HEK293 (cell line): ENCODE data around the gene CCDC7.
"Not testable (repeated sequence)": the region's sequence is repeated elsewhere in the genome, so short reads cannot be mapped to it uniquely, and the experiment has no call there.

Experiments
- CTCF ChIA-PET: fragments of 350-600 bp; formaldehyde crosslinking; extraction: SDS; loops from one replicate; lab custom pipeline; 2021; ENCODE audit warnings: antibody characterized with exemption; lab: Yijun Ruan, JAX
- POLR2A ChIA-PET: fragments of 300-600 bp; formaldehyde crosslinking; extraction: SDS; loops from one replicate; lab custom pipeline; 2020; ENCODE audit warnings: antibody characterized with exemption, inconsistent platforms; lab: Yijun Ruan, JAX
- H3K27ac ChIP-seq: fragments of 200-500 bp; sonication (Bioruptor generic); 2 replicates; pipeline ENCODE4 v1.5.1; 2014; ENCODE audit warnings: low read depth, low read length, control low read depth, inconsistent platforms; ENCODE audit errors: extremely low read depth
- H3K36me3 ChIP-seq, 2 experiments: fragments of 200-500 bp in 1 of 2; sonication (Bioruptor generic) in 1 of 2; 1 replicate in 1 of 2; 2 replicates in 1 of 2; pipeline ENCODE4 v1.5.1; 2014 to 2017; ENCODE audit warnings: inconsistent platforms in 2 of 2, low read length in 2 of 2; ENCODE audit not compliant: control insufficient read depth in 2 of 2, insufficient read depth in 1 of 2
- H3K4me1 ChIP-seq: fragments of 200-500 bp; sonication (Bioruptor generic); 2 replicates; pipeline ENCODE4 v1.5.1; 2014; ENCODE audit warnings: mild to moderate bottlenecking, low read length, inconsistent platforms; ENCODE audit not compliant: control insufficient read depth, insufficient read depth
- H3K4me3 ChIP-seq: 2 replicates; pipeline ENCODE4 v1.5.1; 2011; ENCODE audit warnings: low read depth, mild to moderate bottlenecking, control low read depth, low read length, moderate library complexity
- H3K9me3 ChIP-seq: fragments of 200-500 bp; sonication (Bioruptor generic); 2 replicates; pipeline ENCODE4 v1.5.1; 2014; ENCODE audit warnings: low read depth, low read length, inconsistent platforms; ENCODE audit not compliant: control insufficient read depth, insufficient read depth
- SALL2 ChIP-seq: fragments of 450-650 bp; formaldehyde crosslinking; IDR thresholded peaks from 2 replicates; pipeline ENCODE4 v1.5.0; 2017; ENCODE audit warnings: missing biosample characterization, mild to moderate bottlenecking, missing genetic modification characterization, borderline replicate concordance
- SCRT1 ChIP-seq: fragments of 450-650 bp; formaldehyde crosslinking; IDR thresholded peaks from 2 replicates; pipeline ENCODE4 v1.5.1; 2016; ENCODE audit warnings: missing biosample characterization, missing genetic modification characterization, borderline replicate concordance
- SCRT2 ChIP-seq: fragments of 450-650 bp; formaldehyde crosslinking; IDR thresholded peaks from 2 replicates; pipeline ENCODE4 v1.5.1; 2016; ENCODE audit warnings: missing biosample characterization, missing genetic modification characterization
- SP2 ChIP-seq: fragments of 450-650 bp; formaldehyde crosslinking; IDR thresholded peaks from 2 replicates; pipeline ENCODE4 v1.5.1; 2016; ENCODE audit warnings: missing biosample characterization, missing genetic modification characterization
- YY2 ChIP-seq: fragments of 450-650 bp; formaldehyde crosslinking; IDR thresholded peaks from 2 replicates; pipeline ENCODE4 v1.5.1; 2016; ENCODE audit warnings: missing biosample characterization, missing genetic modification characterization
- ZBTB10 ChIP-seq: fragments of 450-650 bp; formaldehyde crosslinking; IDR thresholded peaks from 2 replicates; pipeline ENCODE4 v1.5.1; 2016; ENCODE audit warnings: missing biosample characterization, missing genetic modification characterization
- ZIC2 ChIP-seq: fragments of 450-650 bp; formaldehyde crosslinking; IDR thresholded peaks from 2 replicates; pipeline ENCODE4 v1.5.1; 2016; ENCODE audit warnings: missing biosample characterization, missing genetic modification characterization
- ZNF146 ChIP-seq: fragments of 450-650 bp; formaldehyde crosslinking; IDR thresholded peaks from 2 replicates; pipeline ENCODE4 v1.5.1; 2016; ENCODE audit warnings: missing biosample characterization, missing genetic modification characterization
- ZNF211 ChIP-seq: fragments of 450-650 bp; formaldehyde crosslinking; IDR thresholded peaks from 2 replicates; pipeline ENCODE4 v1.5.1; 2016; ENCODE audit warnings: low read depth, missing biosample characterization, missing genetic modification characterization
- ZNF266 ChIP-seq: fragments of 450-650 bp; formaldehyde crosslinking; IDR thresholded peaks from 2 replicates; pipeline ENCODE4 v1.5.1; 2016; ENCODE audit warnings: missing biosample characterization, missing genetic modification characterization, low read depth
- ZNF394 ChIP-seq: fragments of 450-650 bp; formaldehyde crosslinking; IDR thresholded peaks from 2 replicates; pipeline ENCODE4 v1.5.1; 2016; ENCODE audit warnings: missing biosample characterization, missing genetic modification characterization, mild to moderate bottlenecking, moderate library complexity, borderline replicate concordance
- ZSCAN18 ChIP-seq: fragments of 450-650 bp; formaldehyde crosslinking; IDR thresholded peaks from 2 replicates; pipeline ENCODE4 v1.5.1; 2016; ENCODE audit warnings: missing biosample characterization, missing genetic modification characterization

CCDC7 gene

GRCh38 chr10:32483019-32483502 lies 37.1 kb downstream of the CCDC7 start:
- TF ChIP-seq SCRT1 (tag by site-specific recombination) (peak; percentile 51; the same call in 1 of the 2 replicates), SCRT2 (tag by site-specific recombination) (peak; percentile 86)
- H3K4me1 ChIP-seq, POLR2A ChIA-PET, CTCF ChIA-PET, H3K4me3 ChIP-seq, H3K27ac ChIP-seq, H3K36me3 ChIP-seq, H3K9me3 ChIP-seq: not testable (repeated sequence)

- H3K36me3 ChIP-seq, CTCF ChIA-PET, POLR2A ChIA-PET, H3K27ac ChIP-seq, H3K4me3 ChIP-seq, H3K4me1 ChIP-seq, H3K9me3 ChIP-seq: not testable (repeated sequence)
These were observed 42.1 kb downstream of the CCDC7 start for GRCh38 chr10:32488038-32488437.

- no peak overlapping the region for H3K27ac ChIP-seq
- H3K9me3 ChIP-seq = no peaks in the 10 kb centered on the region
- H3K36me3 ChIP-seq = no peaks in the 10 kb centered on the region
- H3K4me1 ChIP-seq = no peaks in the 10 kb centered on the region
- ChIA-PET CTCF (interaction anchor here (0.8 kb wide), 1 partner anchor 16 kb away, joined by 3 read pairs; no protein-coding TSS in a partner anchor), POLR2A (no interaction called here)
- no peak for TF ChIP-seq ZNF211
- TF ChIP-seq SCRT2 (tag by site-specific recombination) = peak; percentile 54
- H3K4me3 ChIP-seq = no peak overlapping the region
These were observed 43.2 kb downstream of the CCDC7 start for GRCh38 chr10:32489158-32489557.

- Histone ChIP-seq H3K4me1 (no peaks in the 10 kb centered on the region), H3K27ac (no peak overlapping the region), H3K4me3 (no peak overlapping the region), H3K9me3 (no peaks in the 10 kb centered on the region), H3K36me3 (no peaks in the 10 kb centered on the region)
- ChIA-PET POLR2A (no interaction called here), CTCF (no interaction called here)
- TF ChIP-seq ZNF394 (tag by site-specific recombination) = no peak
- no peak for TF ChIP-seq ZIC2 (tag by site-specific recombination)
- no peak for TF ChIP-seq SCRT2 (tag by site-specific recombination)
- no peak for TF ChIP-seq YY2 (tag by site-specific recombination)
- TF ChIP-seq ZBTB10 = no peak
- no peak for TF ChIP-seq ZNF266 (tag by site-specific recombination)
- TF ChIP-seq ZNF146 = no peak
- no peak for TF ChIP-seq SALL2
- no peak for TF ChIP-seq ZSCAN18 (tag by site-specific recombination)
- no peak for TF ChIP-seq SP2 (tag by site-specific recombination)
These were observed 44.0 kb downstream of the CCDC7 start for GRCh38 chr10:32489901-32490300.
